ENCODE results near the gene SYT6. TPM values are rescaled to one million over a fixed set of nuclear protein-coding genes. Genes with fewer than 3 reads are reported as not detected.

The SYT6 gene
- polyA plus RNA-seq, 3 donors, result 0.01 TPM; not detected in 2

- no peaks in the 10 kb centered on the region for H3K4me1 Mint-ChIP-seq
- no peaks in the 10 kb centered on the region for H3K36me3 Mint-ChIP-seq
- 99% methylated on average over 5 of the region's 5 CpGs for WGBS (ENCODE audit: insufficient coverage)
- H3K27ac Mint-ChIP-seq, result no peak overlapping the region
- H3K9me3 Mint-ChIP-seq, result peaks cover 0 to 4% (median 2%) of the 10 kb centered on the region in 7 donors
- no peak overlapping the region for H3K4me3 ChIP-seq (replicated peaks in 1 of 3; ENCODE audit: low read depth in 2 of 3, low read length in 3 of 3)
- H3K27ac ChIP-seq (ENCODE audit: low read depth in 1 of 2, low read length in 2 of 2), result no peak overlapping the region
- no peaks in the 10 kb centered on the region for H3K79me2 ChIP-seq (ENCODE audit: insufficient read depth, low read length)
- no peak overlapping the region for H3K9ac ChIP-seq (ENCODE audit: insufficient read depth, low read length, poor library complexity, severe bottlenecking)
- TF ChIP-seq CTCF (IDR thresholded peaks at IDR 0.05), result no peak
- H3K4me2 ChIP-seq (replicated peaks; ENCODE audit: extremely low read depth, low read length, poor library complexity, severe bottlenecking), result no peak overlapping the region
- no peaks in the 10 kb centered on the region for H4K20me1 ChIP-seq (ENCODE audit: insufficient read depth, low read length)
- H3K4me3 Mint-ChIP-seq, result no peak overlapping the region
- DNase-seq, result no peak
- H3K9me3 ChIP-seq (replicated peaks in 1 of 2; ENCODE audit: control insufficient read depth in 1 of 2, insufficient read depth in 1 of 2, low read length in 2 of 2), result no peaks in the 10 kb centered on the region
- no peaks in the 10 kb centered on the region for H3K27me3 ChIP-seq (ENCODE audit: control insufficient read depth in 2 of 2, insufficient read depth in 2 of 2, low read length in 2 of 2)
- H3K4me1 ChIP-seq (ENCODE audit: control insufficient read depth in 1 of 2, insufficient read depth in 2 of 2, low read length in 2 of 2), result no peaks in the 10 kb centered on the region
- H3K27me3 Mint-ChIP-seq (ENCODE audit: low read depth in 3 of 3), result peaks cover 2 to 11% (median 6%) of the 10 kb centered on the region in 3 donors
- intact Hi-C loops (cut with micrococcal nuclease), result no loop called here
- no peaks in the 10 kb centered on the region for H3K36me3 ChIP-seq (replicated peaks in 1 of 2; ENCODE audit: control insufficient read depth in 1 of 2, insufficient read depth in 2 of 2, low read length in 2 of 2)
- H2AFZ ChIP-seq (ENCODE audit: insufficient read depth, low read depth, low read length, poor library complexity, severe bottlenecking), result no peak overlapping the region
Observed at GRCh38 chr1:114180742-114181141, 27.1 kb upstream of the SYT6 start.

GRCh38 chr1:114178936-114179335 is 25.3 kb upstream of the SYT6 start:
- H3K9me3 Mint-ChIP-seq, result peaks cover 0 to 4% (median 0%) of the 10 kb centered on the region in 7 donors
- Histone ChIP-seq H3K9ac (ENCODE audit: insufficient read depth, low read length, poor library complexity, severe bottlenecking) (no peak overlapping the region), H3K27me3 (ENCODE audit: control insufficient read depth in 2 of 2, insufficient read depth in 2 of 2, low read length in 2 of 2) (no peaks in the 10 kb centered on the region), H3K79me2 (ENCODE audit: insufficient read depth, low read length) (no peaks in the 10 kb centered on the region), H4K20me1 (ENCODE audit: insufficient read depth, low read length) (no peaks in the 10 kb centered on the region), H2AFZ (ENCODE audit: insufficient read depth, low read depth, low read length, poor library complexity, severe bottlenecking) (no peak overlapping the region), H3K4me1 (ENCODE audit: control insufficient read depth in 1 of 2, insufficient read depth in 2 of 2, low read length in 2 of 2) (no peaks in the 10 kb centered on the region), H3K9me3 (replicated peaks in 1 of 2; ENCODE audit: control insufficient read depth in 1 of 2, insufficient read depth in 1 of 2, low read length in 2 of 2) (no peaks in the 10 kb centered on the region), H3K4me2 (replicated peaks; ENCODE audit: extremely low read depth, low read length, poor library complexity, severe bottlenecking) (no peak overlapping the region), H3K36me3 (replicated peaks in 1 of 2; ENCODE audit: control insufficient read depth in 1 of 2, insufficient read depth in 2 of 2, low read length in 2 of 2) (no peaks in the 10 kb centered on the region), H3K4me3 (replicated peaks in 1 of 3; ENCODE audit: low read depth in 2 of 3, low read length in 3 of 3) (no peak overlapping the region), H3K27ac (ENCODE audit: low read depth in 1 of 2, low read length in 2 of 2) (no peak overlapping the region)
- H3K27ac Mint-ChIP-seq, result no peak overlapping the region
- intact Hi-C loops (cut with micrococcal nuclease), result no loop called here
- no peak for DNase-seq
- H3K36me3 Mint-ChIP-seq, result no peaks in the 10 kb centered on the region
- H3K27me3 Mint-ChIP-seq (ENCODE audit: low read depth in 3 of 3), result peaks cover 2 to 6% (median 4%) of the 10 kb centered on the region in 3 donors
- TF ChIP-seq CTCF (IDR thresholded peaks at IDR 0.05), result no peak
- H3K4me3 Mint-ChIP-seq, result no peak overlapping the region
- no peaks in the 10 kb centered on the region for H3K4me1 Mint-ChIP-seq
- 100% methylated on average over 2 of the region's 2 CpGs for WGBS (ENCODE audit: insufficient coverage)

All from CD14-positive monocyte (primary cell).